NB4 (cell line): ENCODE results near the gene ADAMTS18.

Source experiments
- CTCF ChIP-seq: IDR thresholded peaks from one replicate; pipeline ENCODE4 v1.5.1; 2012; ENCODE audit warnings: low read depth, low read length
- MAX ChIP-seq: IDR thresholded peaks from 2 replicates; pipeline ENCODE4 v1.6.1; 2011; ENCODE audit warnings: low read depth, low read length
- MYC ChIP-seq: IDR thresholded peaks from 2 replicates; pipeline ENCODE4 v1.6.1; 2011; ENCODE audit warnings: low read depth, low read length
- POLR2A ChIP-seq: IDR thresholded peaks from 2 replicates; pipeline ENCODE4 v1.6.1; 2011; ENCODE audit warnings: mild to moderate bottlenecking; ENCODE audit not compliant: insufficient read length; ENCODE audit errors: extremely low read depth

GRCh38 chr16:77250400-77250799, 184.4 kb downstream of the ADAMTS18 start:
- TF ChIP-seq CTCF (no peak), MAX (no peak), POLR2A (no peak), MYC (no peak)
